ENCODE measurements around the gene PLA2G15. TPM values are rescaled to one million over a fixed set of nuclear protein-coding genes. Genes with fewer than 3 reads are reported as not detected.

Gene PLA2G15
- total RNA-seq, 1 donor from 2014 or later = 25.9 TPM

- no peak for TF ChIP-seq CTCF (IDR thresholded peaks at IDR 0.05)
- no peak overlapping the region for H3K27ac Mint-ChIP-seq (ENCODE audit: unreplicated experiment)
- DNase-seq (ENCODE audit: extremely low spot score, unreplicated experiment) = no peak
Measured at GRCh38 chr16:68235108-68235886, 9.9 kb upstream of the PLA2G15 start.

GRCh38 chr16:68235887-68236136 is 9.4 kb upstream of the PLA2G15 start, which contains the start of gene ESRP2:
Gene ESRP2 (minus strand): TSS chr16:68236127. CDS start chr16:68236045, 82 bp downstream.
- peak within 1 kb of the TSS; percentile 84 for H3K4me3 Mint-ChIP-seq (ENCODE audit: unreplicated experiment)
- no peaks in the 10 kb centered on the region for H3K27me3 Mint-ChIP-seq (ENCODE audit: unreplicated experiment)
- no peak for DNase-seq (ENCODE audit: extremely low spot score, unreplicated experiment)
- H3K36me3 Mint-ChIP-seq (ENCODE audit: unreplicated experiment) = no peaks in the 10 kb centered on the region
- peaks cover 20% of the 10 kb centered on the region for H3K4me1 Mint-ChIP-seq (ENCODE audit: unreplicated experiment)
- TF ChIP-seq CTCF (IDR thresholded peaks at IDR 0.05) = no peak
- H3K27ac Mint-ChIP-seq (ENCODE audit: unreplicated experiment) = peak within 1 kb of the TSS; percentile 89
- no peaks in the 10 kb centered on the region for H3K9me3 Mint-ChIP-seq (ENCODE audit: unreplicated experiment)

More at GRCh38 chr16:68235108-68235886, 9.9 kb upstream of the PLA2G15 start:
- H3K36me3 Mint-ChIP-seq (ENCODE audit: unreplicated experiment) = peaks cover 2% of the 10 kb centered on the region
- no peaks in the 10 kb centered on the region for H3K9me3 Mint-ChIP-seq (ENCODE audit: unreplicated experiment)
- H3K27me3 Mint-ChIP-seq (ENCODE audit: unreplicated experiment) = no peaks in the 10 kb centered on the region
- peak overlapping the region; percentile 4 for H3K4me3 Mint-ChIP-seq (ENCODE audit: unreplicated experiment)
- peaks cover 20% of the 10 kb centered on the region for H3K4me1 Mint-ChIP-seq (ENCODE audit: unreplicated experiment)

GRCh38 chr16:68236137-68236825 is 8.9 kb upstream of the PLA2G15 start:
- no peak for TF ChIP-seq CTCF (IDR thresholded peaks at IDR 0.05)
- no peaks in the 10 kb centered on the region for H3K36me3 Mint-ChIP-seq (ENCODE audit: unreplicated experiment)
- H3K27ac Mint-ChIP-seq (ENCODE audit: unreplicated experiment) = peak overlapping the region; percentile 89
- peak overlapping the region; percentile 84 for H3K4me3 Mint-ChIP-seq (ENCODE audit: unreplicated experiment)
- H3K27me3 Mint-ChIP-seq (ENCODE audit: unreplicated experiment) = no peaks in the 10 kb centered on the region
- no peaks in the 10 kb centered on the region for H3K9me3 Mint-ChIP-seq (ENCODE audit: unreplicated experiment)
- peaks cover 20% of the 10 kb centered on the region for H3K4me1 Mint-ChIP-seq (ENCODE audit: unreplicated experiment)
- no peak for DNase-seq (ENCODE audit: extremely low spot score, unreplicated experiment)

- no peaks in the 10 kb centered on the region for H3K27me3 Mint-ChIP-seq (ENCODE audit: unreplicated experiment)
- peak overlapping the region; percentile 89 for H3K27ac Mint-ChIP-seq (ENCODE audit: unreplicated experiment)
- H3K9me3 Mint-ChIP-seq (ENCODE audit: unreplicated experiment) = no peaks in the 10 kb centered on the region
- no peaks in the 10 kb centered on the region for H3K36me3 Mint-ChIP-seq (ENCODE audit: unreplicated experiment)
- peaks cover 20% of the 10 kb centered on the region for H3K4me1 Mint-ChIP-seq (ENCODE audit: unreplicated experiment)
- no peak for TF ChIP-seq CTCF (IDR thresholded peaks at IDR 0.05)
- DNase-seq (ENCODE audit: extremely low spot score, unreplicated experiment) = no peak
- peak overlapping the region; percentile 84 for H3K4me3 Mint-ChIP-seq (ENCODE audit: unreplicated experiment)
Measured at GRCh38 chr16:68236826-68237242, 8.3 kb upstream of the PLA2G15 start.
